HepG2 (cell line): ENCODE results near the gene ERRFI1. TPM values are rescaled to one million over a fixed set of nuclear protein-coding genes. Genes with fewer than 3 reads are reported as not detected.

Source experiments
- CBFB ChIP-seq: sonication (generic); formaldehyde crosslinking; IDR thresholded peaks from 2 replicates; pipeline ENCODE4 v1.4.0; 2020; ENCODE audit warnings: missing genetic modification reagents
- CHD2 ChIP-seq: IDR thresholded peaks from 2 replicates; pipeline ENCODE4 v1.6.1; 2011; ENCODE audit warnings: low read depth, low read length, improper control_type of control experiment
- HES4 ChIP-seq: sonication (generic); formaldehyde crosslinking; IDR thresholded peaks from 2 replicates; pipeline ENCODE4 v1.9.0; 2021; ENCODE audit warnings: mild to moderate bottlenecking, missing genetic modification reagents, borderline replicate concordance
- MED1 ChIP-seq: sonication (generic); formaldehyde crosslinking; IDR thresholded peaks from 2 replicates; pipeline ENCODE4 v1.4.0; 2020; ENCODE audit warnings: missing genetic modification reagents
- SRSF1 ChIP-seq: fragments of 200-400 bp; formaldehyde crosslinking; optimal IDR thresholded peaks from 2 replicates; pipeline ENCODE3; 2017; ENCODE audit warnings: mild to moderate bottlenecking, low read depth, low read length, moderate library complexity
- TEAD3 ChIP-seq: optimal IDR thresholded peaks from 2 replicates; pipeline ENCODE3; 2016; ENCODE audit warnings: borderline replicate concordance
- XRCC5 ChIP-seq: fragments of 200-400 bp; formaldehyde crosslinking; optimal IDR thresholded peaks from 2 replicates; pipeline ENCODE3; 2017; ENCODE audit warnings: mild to moderate bottlenecking, low read length
- ZFX ChIP-seq: sonication (generic); formaldehyde crosslinking; IDR thresholded peaks from 2 replicates; pipeline ENCODE4 v1.4.0; 2020; ENCODE audit warnings: mild to moderate bottlenecking, low read depth, missing genetic modification reagents, moderate library complexity
- ZFYVE20 ChIP-seq: sonication (generic); formaldehyde crosslinking; IDR thresholded peaks from 2 replicates; pipeline ENCODE4 v1.8.0; 2023; ENCODE audit warnings: low read depth, mild to moderate bottlenecking, moderate library complexity, missing genetic modification reagents, borderline replicate concordance
- ZNF350 ChIP-seq: sonication (generic); formaldehyde crosslinking; IDR thresholded peaks from 2 replicates; pipeline ENCODE4 v1.4.0; 2020; ENCODE audit warnings: mild to moderate bottlenecking, low read depth, missing genetic modification reagents, borderline replicate concordance
- ZNF383 ChIP-seq: sonication (generic); formaldehyde crosslinking; IDR thresholded peaks from 2 replicates; pipeline ENCODE4 v1.4.0; 2020; ENCODE audit warnings: missing genetic modification reagents, mild to moderate bottlenecking, borderline replicate concordance
- ZNF430 ChIP-seq: sonication (generic); formaldehyde crosslinking; IDR thresholded peaks from 2 replicates; pipeline ENCODE4 v1.9.0; 2021; ENCODE audit warnings: mild to moderate bottlenecking, missing genetic modification reagents
- ZNF550 ChIP-seq: sonication (generic); formaldehyde crosslinking; IDR thresholded peaks from 2 replicates; pipeline ENCODE4 v1.4.0; 2020; ENCODE audit warnings: mild to moderate bottlenecking, missing genetic modification reagents, borderline replicate concordance
- ZNF615 ChIP-seq: sonication (generic); formaldehyde crosslinking; IDR thresholded peaks from 2 replicates; pipeline ENCODE4 v1.5.0; 2020; ENCODE audit warnings: mild to moderate bottlenecking, missing genetic modification reagents, borderline replicate concordance
- ZNF83 ChIP-seq: sonication (generic); formaldehyde crosslinking; IDR thresholded peaks from 2 replicates; pipeline ENCODE4 v1.4.0; 2020; ENCODE audit warnings: missing genetic modification reagents, mild to moderate bottlenecking, borderline replicate concordance
- polyA plus RNA-seq, 8 experiments: library from polyadenylated mRNA; depleted of rRNA in 3 of 8; stranded (reverse) in 7 of 8; unstranded in 1 of 8; fragments of >200 nt; fragmentation: Illumina TruSeq in 4 of 8; extraction: Trizol in 4 of 8; gene quantifications; 2 replicates each; pipeline versions ENCODE4 v1.2.1 to v1.2.3, GENCODE V29; 2011 to 2016; ENCODE audit warnings: low read depth in 4 of 8, missing spikeins in 1 of 8, mixed read lengths in 1 of 8; ENCODE audit not compliant: insufficient read depth in 1 of 8
- total RNA-seq, 5 experiments: library from RNA; depleted of rRNA; stranded (reverse); fragments of >200 nt; fragmentation: Illumina TruSeq; extraction: Trizol; gene quantifications; 2 replicates each; pipeline ENCODE4 v1.2.3, GENCODE V29; 2016; ENCODE audit warnings: low read depth in 1 of 5
- TF ChIP-seq, protein P1 (sequence below): sonication (generic); formaldehyde crosslinking; IDR thresholded peaks from 2 replicates; pipeline ENCODE4 v1.5.1; 2020; ENCODE audit warnings: missing genetic modification reagents, mild to moderate bottlenecking, borderline replicate concordance
- TF ChIP-seq, protein P2 (sequence below): sonication (generic); formaldehyde crosslinking; IDR thresholded peaks from 2 replicates; pipeline ENCODE4 v1.4.0; 2020; ENCODE audit warnings: mild to moderate bottlenecking, missing genetic modification reagents
- TF ChIP-seq, protein P3 (sequence below): sonication (generic); formaldehyde crosslinking; IDR thresholded peaks from 2 replicates; pipeline ENCODE4 v1.4.0; 2020; ENCODE audit warnings: missing genetic modification reagents

ERRFI1 gene
- total and polyA plus RNA-seq, 2 of the 13 experiments (the other 11 are each of a cell fraction or from before 2014, with no cell fraction given): 84.4 to 753 TPM

DNA sequence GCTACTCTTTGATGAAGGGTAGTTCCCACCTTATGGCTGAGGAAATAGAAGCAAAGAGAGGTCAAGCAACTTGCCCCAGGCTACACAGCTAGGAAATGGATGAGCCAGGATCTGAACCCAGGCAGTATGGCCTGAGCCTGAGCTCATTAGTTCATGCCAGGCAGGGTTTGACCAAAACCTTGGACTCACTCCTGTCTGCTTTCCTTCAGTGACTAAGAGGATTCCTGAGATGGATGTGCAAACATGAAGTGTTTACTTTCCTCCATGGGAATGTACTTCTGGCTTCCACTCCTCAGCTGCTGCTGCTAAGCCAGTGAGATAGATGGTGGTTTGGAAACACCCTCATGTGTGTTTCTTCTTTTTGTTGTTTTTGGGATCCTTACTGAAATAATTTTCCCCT is 35.1 kb upstream of the ERRFI1 start (continued):
- TF ChIP-seq, protein P1, sequence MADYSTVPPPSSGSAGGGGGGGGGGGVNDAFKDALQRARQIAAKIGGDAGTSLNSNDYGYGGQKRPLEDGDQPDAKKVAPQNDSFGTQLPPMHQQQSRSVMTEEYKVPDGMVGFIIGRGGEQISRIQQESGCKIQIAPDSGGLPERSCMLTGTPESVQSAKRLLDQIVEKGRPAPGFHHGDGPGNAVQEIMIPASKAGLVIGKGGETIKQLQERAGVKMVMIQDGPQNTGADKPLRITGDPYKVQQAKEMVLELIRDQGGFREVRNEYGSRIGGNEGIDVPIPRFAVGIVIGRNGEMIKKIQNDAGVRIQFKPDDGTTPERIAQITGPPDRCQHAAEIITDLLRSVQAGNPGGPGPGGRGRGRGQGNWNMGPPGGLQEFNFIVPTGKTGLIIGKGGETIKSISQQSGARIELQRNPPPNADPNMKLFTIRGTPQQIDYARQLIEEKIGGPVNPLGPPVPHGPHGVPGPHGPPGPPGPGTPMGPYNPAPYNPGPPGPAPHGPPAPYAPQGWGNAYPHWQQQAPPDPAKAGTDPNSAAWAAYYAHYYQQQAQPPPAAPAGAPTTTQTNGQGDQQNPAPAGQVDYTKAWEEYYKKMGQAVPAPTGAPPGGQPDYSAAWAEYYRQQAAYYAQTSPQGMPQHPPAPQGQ (CRISPR knock-in tag): no peak
- TF ChIP-seq ZFYVE20 (CRISPR knock-in tag) (no peak), CBFB (CRISPR knock-in tag) (no peak), ZNF430 (CRISPR knock-in tag) (no peak), MED1 (CRISPR knock-in tag) (0 out of 2 replicates have a peak, but pooled peaks have one; percentile 15), SRSF1 (no peak), ZNF383 (CRISPR knock-in tag) (no peak), TEAD3 (CRISPR knock-in tag) (peak; percentile 96), ZFX (CRISPR knock-in tag) (no peak), ZNF83 (CRISPR knock-in tag) (no peak), ZNF550 (CRISPR knock-in tag) (no peak), ZNF350 (CRISPR knock-in tag) (no peak), XRCC5 (no peak), CHD2 (no peak), ZNF615 (CRISPR knock-in tag) (no peak), HES4 (CRISPR knock-in tag) (no peak)
- TF ChIP-seq, protein P2, sequence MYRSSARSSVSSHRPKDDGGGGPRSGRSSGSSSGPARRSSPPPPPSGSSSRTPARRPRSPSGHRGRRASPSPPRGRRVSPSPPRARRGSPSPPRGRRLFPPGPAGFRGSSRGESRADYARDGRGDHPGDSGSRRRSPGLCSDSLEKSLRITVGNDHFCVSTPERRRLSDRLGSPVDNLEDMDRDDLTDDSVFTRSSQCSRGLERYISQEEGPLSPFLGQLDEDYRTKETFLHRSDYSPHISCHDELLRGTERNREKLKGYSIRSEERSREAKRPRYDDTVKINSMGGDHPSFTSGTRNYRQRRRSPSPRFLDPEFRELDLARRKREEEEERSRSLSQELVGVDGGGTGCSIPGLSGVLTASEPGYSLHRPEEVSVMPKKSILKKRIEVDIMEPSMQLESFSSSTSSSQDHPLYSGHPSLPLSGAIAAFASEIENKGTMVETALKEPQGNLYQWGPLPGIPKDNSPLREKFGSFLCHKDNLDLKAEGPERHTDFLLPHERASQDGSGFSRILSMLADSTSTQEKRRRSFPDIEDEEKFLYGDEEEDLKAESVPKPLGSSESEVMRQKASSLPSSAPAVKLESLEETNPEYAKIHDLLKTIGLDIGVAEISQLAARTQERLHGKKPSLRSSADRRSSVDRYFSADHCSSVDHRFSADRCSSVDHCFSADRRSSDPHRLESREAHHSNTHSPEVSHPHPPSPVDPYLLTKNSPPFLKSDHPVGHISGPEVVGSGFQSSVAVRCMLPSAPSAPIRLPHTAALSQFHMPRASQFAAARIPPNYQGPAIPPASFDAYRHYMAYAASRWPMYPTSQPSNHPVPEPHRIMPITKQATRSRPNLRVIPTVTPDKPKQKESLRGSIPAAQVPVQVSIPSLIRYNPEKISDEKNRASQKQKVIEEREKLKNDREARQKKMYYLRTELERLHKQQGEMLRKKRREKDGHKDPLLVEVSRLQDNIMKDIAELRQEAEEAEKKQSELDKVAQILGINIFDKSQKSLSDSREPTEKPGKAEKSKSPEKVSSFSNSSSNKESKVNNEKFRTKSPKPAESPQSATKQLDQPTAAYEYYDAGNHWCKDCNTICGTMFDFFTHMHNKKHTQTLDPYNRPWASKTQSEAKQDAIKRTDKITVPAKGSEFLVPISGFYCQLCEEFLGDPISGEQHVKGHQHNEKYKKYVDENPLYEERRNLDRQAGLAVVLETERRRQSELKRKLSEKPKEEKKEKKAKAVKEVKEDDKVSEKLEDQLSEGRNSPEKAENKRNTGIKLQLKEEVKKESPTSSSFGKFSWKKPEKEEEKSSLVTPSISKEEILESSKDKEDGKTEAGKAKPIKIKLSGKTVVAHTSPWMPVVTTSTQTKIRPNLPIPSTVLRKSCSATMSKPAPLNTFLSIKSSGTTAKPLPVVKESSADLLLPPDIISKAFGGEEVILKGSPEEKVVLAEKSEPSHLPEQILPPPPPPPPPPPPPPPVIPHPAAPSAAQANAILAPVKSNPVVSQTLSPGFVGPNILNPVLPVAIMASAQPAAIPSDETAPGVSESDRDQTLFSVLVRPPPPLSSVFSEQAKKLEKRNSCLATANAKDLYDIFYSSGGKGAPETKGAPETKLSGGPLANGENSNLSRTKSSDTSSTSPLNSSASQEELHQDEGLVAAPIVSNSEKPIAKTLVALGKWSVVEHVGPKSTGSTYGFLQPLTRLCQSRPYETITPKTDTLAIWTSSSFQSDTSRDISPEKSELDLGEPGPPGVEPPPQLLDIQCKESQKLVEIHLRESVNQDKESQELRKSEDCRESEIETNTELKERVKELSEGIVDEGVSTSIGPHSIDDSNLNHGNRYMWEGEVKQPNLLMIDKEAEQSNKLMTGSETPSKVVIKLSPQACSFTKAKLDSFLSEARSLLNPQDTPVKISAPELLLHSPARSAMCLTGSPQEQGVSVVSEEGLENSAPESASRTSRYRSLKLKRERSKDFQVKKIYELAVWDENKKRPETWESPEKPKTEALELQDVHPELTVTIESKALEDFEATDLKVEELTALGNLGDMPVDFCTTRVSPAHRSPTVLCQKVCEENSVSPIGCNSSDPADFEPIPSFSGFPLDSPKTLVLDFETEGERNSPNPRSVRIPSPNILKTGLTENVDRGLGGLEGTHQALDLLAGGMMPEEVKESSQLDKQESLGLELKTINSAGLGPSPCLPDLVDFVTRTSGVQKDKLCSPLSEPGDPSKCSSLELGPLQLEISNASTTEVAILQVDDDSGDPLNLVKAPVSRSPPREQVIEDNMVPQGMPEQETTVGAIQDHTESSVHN: no peak
- TF ChIP-seq, protein P3, sequence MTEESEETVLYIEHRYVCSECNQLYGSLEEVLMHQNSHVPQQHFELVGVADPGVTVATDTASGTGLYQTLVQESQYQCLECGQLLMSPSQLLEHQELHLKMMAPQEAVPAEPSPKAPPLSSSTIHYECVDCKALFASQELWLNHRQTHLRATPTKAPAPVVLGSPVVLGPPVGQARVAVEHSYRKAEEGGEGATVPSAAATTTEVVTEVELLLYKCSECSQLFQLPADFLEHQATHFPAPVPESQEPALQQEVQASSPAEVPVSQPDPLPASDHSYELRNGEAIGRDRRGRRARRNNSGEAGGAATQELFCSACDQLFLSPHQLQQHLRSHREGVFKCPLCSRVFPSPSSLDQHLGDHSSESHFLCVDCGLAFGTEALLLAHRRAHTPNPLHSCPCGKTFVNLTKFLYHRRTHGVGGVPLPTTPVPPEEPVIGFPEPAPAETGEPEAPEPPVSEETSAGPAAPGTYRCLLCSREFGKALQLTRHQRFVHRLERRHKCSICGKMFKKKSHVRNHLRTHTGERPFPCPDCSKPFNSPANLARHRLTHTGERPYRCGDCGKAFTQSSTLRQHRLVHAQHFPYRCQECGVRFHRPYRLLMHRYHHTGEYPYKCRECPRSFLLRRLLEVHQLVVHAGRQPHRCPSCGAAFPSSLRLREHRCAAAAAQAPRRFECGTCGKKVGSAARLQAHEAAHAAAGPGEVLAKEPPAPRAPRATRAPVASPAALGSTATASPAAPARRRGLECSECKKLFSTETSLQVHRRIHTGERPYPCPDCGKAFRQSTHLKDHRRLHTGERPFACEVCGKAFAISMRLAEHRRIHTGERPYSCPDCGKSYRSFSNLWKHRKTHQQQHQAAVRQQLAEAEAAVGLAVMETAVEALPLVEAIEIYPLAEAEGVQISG: no peak
